ENCODE results near the gene RNF144B. TPM values are rescaled to one million over a fixed set of nuclear protein-coding genes. Genes with fewer than 3 reads are reported as not detected.
A peak's percentile ranks its signal among the peaks of the same experiment; 100 is the strongest.

The RNF144B gene
- total and polyA plus RNA-seq, 10 donors: 6.5 to 82.5 (median 45.3) TPM

GRCh38 chr6:18465410-18466154 is 78.4 kb downstream of the RNF144B start:
- WGBS, 5 donors: 92 to 95% (median 94%) methylated on average over 5 of the region's 5 CpGs

GRCh38 chr6:18467741-18468502 is 80.8 kb downstream of the RNF144B start:
- Histone ChIP-seq H3K4me3 (no peak overlapping the region), H3K36me3 (peaks cover 0 to 64% (median 15%) of the 10 kb centered on the region in 6 donors), H3K27me3 (replicated peaks in 1 of 7) (no peaks in the 10 kb centered on the region), H3K27ac (no peak overlapping the region), H3K4me1 (no peaks in the 10 kb centered on the region), H3K9me3 (no peaks in the 10 kb centered on the region)
- no peak for DNase-seq
- TF ChIP-seq CTCF (IDR thresholded peaks at IDR 0.05 in 8 of 11, conservative IDR thresholded peaks at IDR 0.05 in 3 of 11): no peak
- no peak for TF ChIP-seq POLR2AphosphoS5 (IDR thresholded peaks at IDR 0.05)
- no peak for TF ChIP-seq POLR2A (IDR thresholded peaks at IDR 0.05)
- intact Hi-C loops (cut with DNase I; ENCODE audit: low total_unique reads): no loop called here
- 75 to 77% (median 76%) methylated on average over 5 of the region's 5 CpGs for WGBS, 5 donors

More at GRCh38 chr6:18465410-18466154, 78.4 kb downstream of the RNF144B start:
- H3K27me3 ChIP-seq (replicated peaks in 1 of 7): no peaks in the 10 kb centered on the region
- peaks cover 0 to 87% (median 18%) of the 10 kb centered on the region in 6 donors for H3K36me3 ChIP-seq
- intact Hi-C loops (cut with DNase I; ENCODE audit: low total_unique reads): no loop called here
- no peak overlapping the region for H3K27ac ChIP-seq
- TF ChIP-seq CTCF (IDR thresholded peaks at IDR 0.05 in 8 of 11, conservative IDR thresholded peaks at IDR 0.05 in 3 of 11): no peak
- TF ChIP-seq POLR2AphosphoS5 (IDR thresholded peaks at IDR 0.05): peak in 1 of 3 donors; percentile 19
- H3K9me3 ChIP-seq: no peaks in the 10 kb centered on the region
- no peak for DNase-seq
- H3K4me1 ChIP-seq: no peaks in the 10 kb centered on the region
- no peak overlapping the region for H3K4me3 ChIP-seq

- no peak overlapping the region for H3K4me3 ChIP-seq
- H3K27me3 ChIP-seq (replicated peaks in 1 of 7): no peaks in the 10 kb centered on the region
- intact Hi-C loops (cut with DNase I; ENCODE audit: low total_unique reads): no loop called here
Measured at GRCh38 chr6:18468503-18468843, 81.3 kb downstream of the RNF144B start.

More at GRCh38 chr6:18468503-18468843, 81.3 kb downstream of the RNF144B start:
- DNase-seq: no peak
- 87 to 97% (median 89%) methylated on average over 3 of the region's 3 CpGs for WGBS, 5 donors
- peaks cover 0 to under 1% (median 0%) of the 10 kb centered on the region in 6 donors for H3K4me1 ChIP-seq
- no peaks in the 10 kb centered on the region for H3K9me3 ChIP-seq
- H3K27ac ChIP-seq: no peak overlapping the region
- TF ChIP-seq POLR2A (IDR thresholded peaks at IDR 0.05) (no peak), POLR2AphosphoS5 (IDR thresholded peaks at IDR 0.05) (no peak), CTCF (IDR thresholded peaks at IDR 0.05 in 8 of 11, conservative IDR thresholded peaks at IDR 0.05 in 3 of 11) (no peak)
- H3K36me3 ChIP-seq: peaks cover 0 to 59% (median 12%) of the 10 kb centered on the region in 6 donors

Data from spleen (tissue), 11 donors.